Colonic mucosa (tissue), 4 donors: Measurements from ENCODE around the gene TUBD1. TPM values are rescaled to one million over a fixed set of nuclear protein-coding genes. Genes with fewer than 3 reads are reported as not detected.

Experiments
- DNase-seq: peaks from one replicate; pipeline ENCODE4 v3.0.0-alpha.2; 2020
- H3K27ac ChIP-seq: fragments of 200-600 bp; one replicate; pipeline ENCODE4 v1.8.0; 2021
- H3K27me3 ChIP-seq: fragments of 200-600 bp; one replicate; pipeline ENCODE4 v1.8.0; 2021
- H3K36me3 ChIP-seq: fragments of 200-600 bp; one replicate; pipeline ENCODE4 v1.8.0; 2021
- H3K4me1 ChIP-seq: fragments of 200-600 bp; one replicate; pipeline ENCODE4 v1.8.0; 2021; ENCODE audit warnings: mild to moderate bottlenecking
- H3K4me3 ChIP-seq: fragments of 200-600 bp; one replicate; pipeline ENCODE4 v1.8.0; 2021
- H3K9ac ChIP-seq, 2 donors: one replicate each; pipeline ENCODE4 v1.7.0; 2013; ENCODE audit warnings: control low read depth in 2 of 2, low read depth in 2 of 2, low read length in 2 of 2
- H3K9me3 ChIP-seq: fragments of 200-600 bp; one replicate; pipeline ENCODE4 v1.8.0; 2021
- CTCF ChIP-seq: fragments of 200-600 bp; IDR thresholded peaks from one replicate; pipeline ENCODE4 v1.8.0; 2022; ENCODE audit warnings: antibody characterized with exemption, mild to moderate bottlenecking
- intact Hi-C: fragments of 100-400 bp; cut with DNase I; formaldehyde crosslinking; loops from one replicate; pipeline ENCODE4 v1.14.1; 2022
- total RNA-seq, 2 donors: library from RNA; stranded (reverse); fragmentation: NEBNext Ultra II Directional in 1 of 2; extraction: Animal tissue kit (Norgen Biotek cat#: 25700) in 1 of 2; gene quantifications; one replicate each; pipeline ENCODE4 v1.2.1, GENCODE V29; 2021
- donor health status: healthy.
- donor health status: DM: no; HTN: no; CAD: no.
- donor health status: DM: no; HTN: no; CAD: no.

Gene TUBD1
- total RNA-seq, 2 donors from 2014 or later, result 5.9 to 7.9 TPM

- Histone ChIP-seq H3K27ac (peak overlapping the region; percentile 100), H3K27me3 (no peaks in the 10 kb centered on the region), H3K4me1 (peaks cover 17% of the 10 kb centered on the region), H3K9me3 (no peaks in the 10 kb centered on the region), H3K4me3 (peak overlapping the region; percentile 73), H3K9ac (peak overlapping the region; percentile 83 to 98), H3K36me3 (no peaks in the 10 kb centered on the region)
- no peak for DNase-seq
- TF ChIP-seq CTCF, result no peak
- intact Hi-C loops, result loop anchor here (2.0 kb wide), 1 partner anchor 54 kb away; no protein-coding TSS in a partner anchor
These were observed 52.2 kb downstream of the TUBD1 start for GRCh38 chr17:59840329-59841090.

- H3K4me1 ChIP-seq, result peaks cover 9% of the 10 kb centered on the region
- H3K4me3 ChIP-seq, result peak overlapping the region; percentile 73
- H3K36me3 ChIP-seq, result no peaks in the 10 kb centered on the region
- no peak for DNase-seq
- H3K27ac ChIP-seq, result peak overlapping the region; percentile 100
- no peak for TF ChIP-seq CTCF
- H3K27me3 ChIP-seq, result no peaks in the 10 kb centered on the region
- intact Hi-C loops, result loop anchor here (2.0 kb wide), 1 partner anchor 53 kb away; no protein-coding TSS in a partner anchor
- H3K9ac ChIP-seq, result peak overlapping the region; percentile 83 to 98
- no peaks in the 10 kb centered on the region for H3K9me3 ChIP-seq
These were observed 53.0 kb downstream of the TUBD1 start for GRCh38 chr17:59839651-59840328.

- H3K36me3 ChIP-seq, result no peaks in the 10 kb centered on the region
- H3K9ac ChIP-seq, result peak overlapping the region; percentile 83 to 98
- no peak for TF ChIP-seq CTCF
- peak; percentile 47 for DNase-seq
- H3K27me3 ChIP-seq, result no peaks in the 10 kb centered on the region
- H3K4me3 ChIP-seq, result peak overlapping the region; percentile 73
- no peaks in the 10 kb centered on the region for H3K9me3 ChIP-seq
- H3K27ac ChIP-seq, result peak overlapping the region; percentile 100
- intact Hi-C loops, result no loop called here
- H3K4me1 ChIP-seq, result peaks cover 9% of the 10 kb centered on the region
These were observed 54.5 kb downstream of the TUBD1 start for GRCh38 chr17:59838052-59838916.

GRCh38 chr17:59837308-59838051 lies 55.3 kb downstream of the TUBD1 start:
- Histone ChIP-seq H3K4me3 (peak overlapping the region; percentile 73), H3K27ac (peak overlapping the region; percentile 100), H3K27me3 (no peaks in the 10 kb centered on the region), H3K4me1 (peaks cover 9% of the 10 kb centered on the region), H3K36me3 (no peaks in the 10 kb centered on the region), H3K9ac (peak overlapping the region in 1 of 2 donors; percentile 98), H3K9me3 (no peaks in the 10 kb centered on the region)
- DNase-seq, result peak; percentile 86
- intact Hi-C loops, result no loop called here
- TF ChIP-seq CTCF, result no peak
